ENCODE results near the gene ERG.

DNA sequence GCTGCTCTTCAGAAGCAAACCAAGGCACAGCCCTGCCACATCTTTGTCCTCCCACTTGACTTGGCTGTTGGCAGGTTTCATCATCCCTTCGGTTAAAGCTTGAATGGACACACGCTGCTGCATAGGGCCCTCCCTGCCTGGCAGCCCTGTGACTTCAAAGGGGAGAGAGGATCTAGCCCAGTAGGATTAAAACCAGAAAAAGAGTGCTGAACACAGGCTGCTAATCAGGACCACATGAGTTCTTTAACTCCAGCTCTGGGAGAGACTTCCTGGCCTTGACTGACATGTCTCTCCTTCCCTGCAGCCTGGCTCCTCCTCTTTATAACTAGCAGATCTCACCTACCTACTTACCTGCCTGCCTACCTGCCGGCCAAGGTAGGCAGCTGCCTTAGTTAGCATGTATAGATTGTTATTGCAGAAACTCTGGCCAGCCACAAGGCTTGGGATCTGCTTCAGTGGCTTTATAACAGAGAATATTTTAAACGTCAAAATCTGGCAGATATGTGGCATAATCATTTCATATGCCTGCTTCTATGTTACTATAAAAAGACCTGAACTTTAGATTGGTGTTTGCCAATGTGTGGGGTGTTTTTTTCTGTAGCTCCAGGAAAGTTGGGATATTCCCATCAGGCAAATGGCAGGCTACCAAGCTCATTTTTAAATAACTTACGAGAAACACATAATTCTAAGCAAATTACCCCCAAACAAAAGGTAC, 49.4 kb downstream of the ERG start:
- TF ChIP-seq, protein P1, sequence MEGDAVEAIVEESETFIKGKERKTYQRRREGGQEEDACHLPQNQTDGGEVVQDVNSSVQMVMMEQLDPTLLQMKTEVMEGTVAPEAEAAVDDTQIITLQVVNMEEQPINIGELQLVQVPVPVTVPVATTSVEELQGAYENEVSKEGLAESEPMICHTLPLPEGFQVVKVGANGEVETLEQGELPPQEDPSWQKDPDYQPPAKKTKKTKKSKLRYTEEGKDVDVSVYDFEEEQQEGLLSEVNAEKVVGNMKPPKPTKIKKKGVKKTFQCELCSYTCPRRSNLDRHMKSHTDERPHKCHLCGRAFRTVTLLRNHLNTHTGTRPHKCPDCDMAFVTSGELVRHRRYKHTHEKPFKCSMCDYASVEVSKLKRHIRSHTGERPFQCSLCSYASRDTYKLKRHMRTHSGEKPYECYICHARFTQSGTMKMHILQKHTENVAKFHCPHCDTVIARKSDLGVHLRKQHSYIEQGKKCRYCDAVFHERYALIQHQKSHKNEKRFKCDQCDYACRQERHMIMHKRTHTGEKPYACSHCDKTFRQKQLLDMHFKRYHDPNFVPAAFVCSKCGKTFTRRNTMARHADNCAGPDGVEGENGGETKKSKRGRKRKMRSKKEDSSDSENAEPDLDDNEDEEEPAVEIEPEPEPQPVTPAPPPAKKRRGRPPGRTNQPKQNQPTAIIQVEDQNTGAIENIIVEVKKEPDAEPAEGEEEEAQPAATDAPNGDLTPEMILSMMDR (IDR thresholded peaks at IDR 0.05) = no peak
- TF ChIP-seq POLR2A (IDR thresholded peaks at IDR 0.05) = no peak

All from testis (tissue), 2 donors.